ENCODE data around the gene BST2. TPM values are rescaled to one million over a fixed set of nuclear protein-coding genes. Genes with fewer than 3 reads are reported as not detected.

BST2 gene
- total RNA-seq, 2 experiments from 2014 or later: 16.1 to 16.8 TPM

GRCh38 chr19:17436094-17436873 lies 30.9 kb upstream of the BST2 start:
- no peak for TF ChIP-seq CTCF (IDR thresholded peaks at IDR 0.05)
- CTCF ChIA-PET: no interaction called here
- Histone ChIP-seq H3K36me3 (ENCODE audit: insufficient read depth, low read length) (no peaks in the 10 kb centered on the region), H3K27me3 (ENCODE audit: control insufficient read depth in 1 of 2, insufficient read depth in 2 of 2, low read length in 2 of 2) (peaks cover 0 to 2% of the 10 kb centered on the region in 2 experiments), H3K4me3 (ENCODE audit: low read length) (no peak overlapping the region), H3K4me1 (ENCODE audit: insufficient read depth, low read length) (no peaks in the 10 kb centered on the region), H3K27ac (ENCODE audit: low read depth in 1 of 2, low read length in 2 of 2) (no peak overlapping the region), H3K9me3 (ENCODE audit: control insufficient read depth in 1 of 2, insufficient read depth in 1 of 2, low read length in 2 of 2) (peaks cover under 1 to 9% of the 10 kb centered on the region in 2 experiments)
- POLR2A ChIA-PET: no interaction called here
- intact Hi-C loops (cut with DNase I, micrococcal nuclease): no loop called here
- ATAC-seq (ENCODE audit: poor library complexity) (no peak), DNase-seq (no peak)
- H3K9me3 Mint-ChIP-seq: no peaks in the 10 kb centered on the region
- no peaks in the 10 kb centered on the region for H3K36me3 Mint-ChIP-seq (ENCODE audit: low read depth)
- no peaks in the 10 kb centered on the region for H3K4me1 Mint-ChIP-seq (ENCODE audit: low read depth)
- no peak overlapping the region for H3K27ac Mint-ChIP-seq
- no peak overlapping the region for H3K4me3 Mint-ChIP-seq
- H3K27me3 Mint-ChIP-seq: no peaks in the 10 kb centered on the region

GRCh38 chr19:17435218-17435617 lies 29.8 kb upstream of the BST2 start:
- ChIA-PET CTCF (no interaction called here), POLR2A (no interaction called here)
- Histone ChIP-seq H3K27ac (ENCODE audit: low read depth in 1 of 2, low read length in 2 of 2) (no peak overlapping the region), H3K4me3 (ENCODE audit: low read length) (no peak overlapping the region), H3K27me3 (ENCODE audit: control insufficient read depth in 1 of 2, insufficient read depth in 2 of 2, low read length in 2 of 2) (no peaks in the 10 kb centered on the region), H3K9me3 (ENCODE audit: control insufficient read depth in 1 of 2, insufficient read depth in 1 of 2, low read length in 2 of 2) (peaks cover 0 to 9% of the 10 kb centered on the region in 2 experiments), H3K4me1 (ENCODE audit: insufficient read depth, low read length) (no peaks in the 10 kb centered on the region), H3K36me3 (ENCODE audit: insufficient read depth, low read length) (no peaks in the 10 kb centered on the region)
- intact Hi-C loops (cut with DNase I, micrococcal nuclease): no loop called here
- H3K36me3 Mint-ChIP-seq (ENCODE audit: low read depth): no peaks in the 10 kb centered on the region
- no peaks in the 10 kb centered on the region for H3K4me1 Mint-ChIP-seq (ENCODE audit: low read depth)
- H3K4me3 Mint-ChIP-seq: no peak overlapping the region
- no peaks in the 10 kb centered on the region for H3K27me3 Mint-ChIP-seq
- DNase-seq (no peak), ATAC-seq (ENCODE audit: poor library complexity) (no peak)
- no peaks in the 10 kb centered on the region for H3K9me3 Mint-ChIP-seq
- H3K27ac Mint-ChIP-seq: no peak overlapping the region
- TF ChIP-seq CTCF (IDR thresholded peaks at IDR 0.05): no peak

DNA sequence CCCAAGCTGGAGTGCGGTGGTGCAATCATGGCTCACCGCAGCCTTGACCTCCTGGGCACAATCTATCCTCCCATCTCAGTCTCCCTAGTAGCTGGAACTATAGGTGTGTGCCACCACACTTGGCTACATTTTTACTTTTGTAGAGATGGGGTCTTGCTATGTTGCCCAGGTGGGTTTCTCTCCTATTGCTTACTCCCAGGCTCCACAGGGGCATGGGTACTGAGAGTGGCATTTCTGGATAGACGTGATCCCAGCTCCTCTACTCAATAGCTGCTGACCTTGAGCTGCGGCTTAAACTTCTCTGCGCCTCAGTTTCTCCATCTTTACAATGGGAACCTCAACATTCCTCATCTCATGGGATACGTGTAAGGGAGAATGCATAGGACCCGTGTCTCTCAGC lies 26.0 kb upstream of the BST2 start:
- Histone ChIP-seq H3K4me1 (ENCODE audit: insufficient read depth, low read length) (no peaks in the 10 kb centered on the region), H3K27ac (ENCODE audit: low read depth in 1 of 2, low read length in 2 of 2) (no peak overlapping the region), H3K36me3 (ENCODE audit: insufficient read depth, low read length) (no peaks in the 10 kb centered on the region), H3K27me3 (ENCODE audit: control insufficient read depth in 1 of 2, insufficient read depth in 2 of 2, low read length in 2 of 2) (no peaks in the 10 kb centered on the region), H3K4me3 (ENCODE audit: low read length) (no peak overlapping the region), H3K9me3 (ENCODE audit: control insufficient read depth in 1 of 2, insufficient read depth in 1 of 2, low read length in 2 of 2) (peaks cover 0 to 5% of the 10 kb centered on the region in 2 experiments)
- no peaks in the 10 kb centered on the region for H3K4me1 Mint-ChIP-seq (ENCODE audit: low read depth)
- POLR2A ChIA-PET: no interaction called here
- DNase-seq (no peak), ATAC-seq (ENCODE audit: poor library complexity) (no peak)
- CTCF ChIA-PET: no interaction called here
- H3K27me3 Mint-ChIP-seq: no peaks in the 10 kb centered on the region
- no peaks in the 10 kb centered on the region for H3K9me3 Mint-ChIP-seq
- no peak for TF ChIP-seq CTCF (IDR thresholded peaks at IDR 0.05)
- no peaks in the 10 kb centered on the region for H3K36me3 Mint-ChIP-seq (ENCODE audit: low read depth)
- H3K4me3 Mint-ChIP-seq: no peak overlapping the region
- intact Hi-C loops (cut with DNase I, micrococcal nuclease): no loop called here
- H3K27ac Mint-ChIP-seq: no peak overlapping the region

Data from CD4-positive, alpha-beta T cell (primary cell).